GM12878 (cell line): ENCODE results near the gene DGKB.

Experiments used
- CEBPB ChIP-seq, 2 experiments: fragments of 150-350 bp in 1 of 2; IDR thresholded peaks; 2 replicates each; pipeline ENCODE4 v1.6.1; 2012 to 2014; ENCODE audit warnings: low read depth in 2 of 2, low read length in 2 of 2, borderline replicate concordance in 1 of 2, inconsistent platforms in 1 of 2
- TF ChIP-seq, protein P1 (sequence below): IDR thresholded peaks from 2 replicates; pipeline ENCODE4 v1.6.1; 2011; ENCODE audit warnings: low read depth, low read length, improper control_type of control experiment, borderline replicate concordance

DNA sequence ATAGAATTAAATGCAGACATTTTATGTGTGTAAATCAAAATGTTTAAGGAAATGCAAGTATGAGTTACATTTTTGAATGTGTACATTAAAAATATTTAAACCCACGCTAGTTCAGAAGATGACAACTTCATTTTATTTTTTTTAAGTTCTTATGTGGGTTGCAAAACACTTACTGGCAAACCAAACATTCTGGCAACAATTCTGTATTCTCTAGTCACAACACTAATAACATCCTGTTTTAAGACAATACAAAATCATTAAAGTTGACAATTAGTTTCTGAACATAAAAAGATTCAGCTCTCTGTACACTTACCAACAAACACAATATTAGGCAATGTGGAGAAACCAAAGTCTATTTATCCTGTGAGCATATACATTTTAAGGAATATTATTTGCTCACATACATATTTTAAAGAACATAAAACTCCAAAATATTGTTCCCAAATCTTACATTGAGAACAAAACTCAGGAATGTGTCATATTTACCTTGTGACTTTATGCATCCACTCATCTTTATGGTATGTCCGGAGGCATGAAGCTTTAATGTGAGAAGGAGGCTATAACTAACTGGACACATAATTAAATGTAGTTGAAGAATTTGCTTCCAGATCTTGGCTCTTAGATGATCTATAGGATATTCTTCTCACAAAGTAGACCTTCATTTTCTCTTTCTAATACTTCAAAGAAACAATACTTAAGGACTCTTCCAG is 134.7 kb downstream of the DGKB start:
- no peak for TF ChIP-seq CEBPB (IDR thresholded peaks at IDR 0.05; ENCODE audit: borderline replicate concordance in 1 of 2, low read depth in 2 of 2, low read length in 2 of 2)
- TF ChIP-seq, protein P1, sequence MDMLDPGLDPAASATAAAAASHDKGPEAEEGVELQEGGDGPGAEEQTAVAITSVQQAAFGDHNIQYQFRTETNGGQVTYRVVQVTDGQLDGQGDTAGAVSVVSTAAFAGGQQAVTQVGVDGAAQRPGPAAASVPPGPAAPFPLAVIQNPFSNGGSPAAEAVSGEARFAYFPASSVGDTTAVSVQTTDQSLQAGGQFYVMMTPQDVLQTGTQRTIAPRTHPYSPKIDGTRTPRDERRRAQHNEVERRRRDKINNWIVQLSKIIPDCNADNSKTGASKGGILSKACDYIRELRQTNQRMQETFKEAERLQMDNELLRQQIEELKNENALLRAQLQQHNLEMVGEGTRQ: no peak
